Right lobe of liver (tissue), 6 donors: Measurements from ENCODE around the gene DDR2. TPM values are rescaled to one million over a fixed set of nuclear protein-coding genes. Genes with fewer than 3 reads are reported as not detected.
"Not testable (repeated sequence)": the region's sequence is repeated elsewhere in the genome, so short reads cannot be mapped to it uniquely, and the experiment has no call there.

Source experiments
- ATAC-seq, 4 donors: fragments of 200-7000 bp; cut with Tn5 transposase; one replicate each; pipeline ENCODE4 v1.9.1; 2020; ENCODE audit warnings: mild to moderate bottlenecking in 4 of 4, moderate library complexity in 4 of 4
- DNase-seq, 3 donors: peaks; one replicate each; pipeline ENCODE4 v3.0.0-alpha.2; 2020
- H3K27ac ChIP-seq, 3 donors: fragments of 200-600 bp; one replicate each; pipeline ENCODE4 v1.8.0; 2022
- H3K27me3 ChIP-seq, 2 donors: fragments of 200-600 bp; one replicate each; pipeline ENCODE4 v1.8.0; 2022
- H3K36me3 ChIP-seq, 4 donors: fragments of 200-600 bp; sonication (generic) in 1 of 4; one replicate each; pipeline versions ENCODE4 v1.5.1 to v1.8.0; 2017 to 2022; ENCODE audit warnings: control low read depth in 1 of 4
- H3K4me1 ChIP-seq, 4 donors: fragments of 200-600 bp; sonication (generic) in 1 of 4; one replicate each; pipeline versions ENCODE4 v1.5.1 to v1.8.0; 2017 to 2022; ENCODE audit warnings: control low read depth in 1 of 4
- H3K4me3 ChIP-seq, 3 donors: fragments of 200-600 bp; one replicate each; pipeline ENCODE4 v1.8.0; 2022
- H3K9me3 ChIP-seq, 4 donors: fragments of 200-600 bp; sonication (generic) in 1 of 4; one replicate each; pipeline versions ENCODE4 v1.5.1 to v1.8.0; 2017 to 2022; ENCODE audit warnings: control low read depth in 1 of 4
- CTCF ChIP-seq, 4 donors: fragments of 200-600 bp in 3 of 4; fragments of 450-650 bp in 1 of 4; IDR thresholded peaks; one replicate each; pipeline versions ENCODE4 v1.5.1 to v1.8.0; 2016 to 2022; ENCODE audit warnings: antibody characterized with exemption in 4 of 4, mild to moderate bottlenecking in 2 of 4
- POLR2A ChIP-seq: fragments of 450-650 bp; IDR thresholded peaks from one replicate; pipeline ENCODE4 v1.6.1; 2017; ENCODE audit warnings: antibody characterized with exemption, mild to moderate bottlenecking
- WGBS: methylation state at CpG from one replicate; pipeline ENCODE4 v1.1.6; 2018; ENCODE audit warnings: low coverage, low lambda C conversion rate; ENCODE audit not compliant: insufficient coverage; ENCODE audit errors: missing lambda C conversion rate; 5-methylcytosine and 5-hydroxymethylcytosine counted together
- intact Hi-C, 2 donors: fragments of 100-400 bp; cut with DNase I; formaldehyde crosslinking; loops; one replicate each; pipeline versions ENCODE4 v1.11.2 to v1.14.1; 2022
- total RNA-seq, 6 experiments: library from RNA; depleted of rRNA in 2 of 6; stranded (reverse); fragments of >200 nt in 2 of 6; fragmentation: NEBNext Ultra II Directional in 3 of 6; extraction: Animal tissue kit (Norgen Biotek cat#: 25700) in 3 of 6; gene quantifications; one replicate each; pipeline versions ENCODE4 v1.1.0 to v1.2.4, GENCODE V29; 2016 to 2023
- donor health status: DM: no; HTN: yes; CAD: no.
- donor health status: DM: no; HTN: no; CAD: no.
- donor health status: DM: no; HTN: no; CAD: no.
- donor health status: DM: no; HTN: yes; CAD: no.
- donor health status: DM: no; HTN: yes; CAD: no.

The DDR2 gene
- total RNA-seq, 6 experiments from 2014 or later: 2.7 to 4.7 (median 3.1) TPM

DNA sequence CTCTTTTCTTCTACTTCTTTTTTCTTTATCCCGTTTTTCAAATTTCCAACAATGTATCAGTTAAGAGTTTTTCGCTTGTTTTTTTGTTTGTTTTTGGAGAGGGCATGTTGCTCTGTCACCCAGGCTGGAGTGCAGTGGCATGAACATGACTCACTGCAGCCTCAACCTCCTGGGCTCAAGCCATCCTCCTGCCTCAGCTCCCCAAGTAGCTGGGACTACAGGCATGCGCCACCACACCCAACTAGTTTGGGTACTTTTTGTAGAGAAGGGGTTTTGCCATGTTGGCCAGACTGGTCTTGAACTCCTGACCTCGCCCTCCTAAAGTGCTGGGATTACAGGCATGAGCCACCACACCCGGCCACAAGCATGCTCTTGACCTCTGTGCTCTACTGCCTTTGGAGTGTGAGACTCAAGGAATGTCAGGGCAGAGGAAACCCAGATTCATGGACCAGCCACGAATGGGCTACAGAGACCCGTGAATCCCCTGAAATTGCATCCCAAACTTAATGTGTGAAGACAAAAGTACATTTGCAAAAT is 93.1 kb downstream of the DDR2 start:
- Histone ChIP-seq H3K27me3 (no peaks in the 10 kb centered on the region), H3K4me1 (no peaks in the 10 kb centered on the region), H3K4me3 (no peak overlapping the region), H3K36me3 (no peaks in the 10 kb centered on the region), H3K27ac (no peak overlapping the region), H3K9me3 (no peaks in the 10 kb centered on the region)
- 82% methylated on average over 7 of the region's 7 CpGs for WGBS
- intact Hi-C loops: no loop called here
- ATAC-seq: no peak
- TF ChIP-seq POLR2A: no peak
- TF ChIP-seq CTCF (IDR thresholded peaks at IDR 0.05): no peak
- no peak for DNase-seq

GRCh38 chr1:162726555-162726954 is 94.3 kb downstream of the DDR2 start:
- no peak overlapping the region for H3K27ac ChIP-seq
- no peak for TF ChIP-seq CTCF (IDR thresholded peaks at IDR 0.05)
- TF ChIP-seq POLR2A: no peak
- no peak for ATAC-seq
- intact Hi-C loops: no loop called here
- H3K36me3 ChIP-seq: no peaks in the 10 kb centered on the region
- no peaks in the 10 kb centered on the region for H3K27me3 ChIP-seq
- no peaks in the 10 kb centered on the region for H3K9me3 ChIP-seq
- WGBS: 87% methylated on average over 3 of the region's 3 CpGs
- H3K4me1 ChIP-seq: peaks cover 0 to under 1% (median 0%) of the 10 kb centered on the region in 4 donors
- no peak for DNase-seq
- no peak overlapping the region for H3K4me3 ChIP-seq

DNA sequence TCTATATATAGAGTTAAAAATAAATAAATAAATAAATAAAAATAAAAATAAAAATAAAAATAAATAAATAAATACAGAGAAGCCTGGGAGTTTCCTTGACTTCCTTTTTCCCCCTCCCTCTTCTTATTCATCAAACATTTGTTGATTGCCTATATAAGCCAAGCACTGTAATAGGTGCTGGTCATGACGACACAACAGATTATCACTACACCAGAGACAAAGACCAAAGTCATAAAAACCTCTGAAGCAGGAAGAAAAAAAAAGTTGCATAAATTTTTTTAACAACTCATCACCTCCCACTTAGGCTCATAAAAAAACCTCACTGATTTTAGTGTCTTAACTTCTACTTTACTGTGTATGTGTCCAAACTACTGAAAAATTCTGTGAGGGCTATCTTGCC is 95.2 kb downstream of the DDR2 start:
- intact Hi-C loops, H3K4me1 ChIP-seq, H3K4me3 ChIP-seq, H3K27me3 ChIP-seq, H3K9me3 ChIP-seq, DNase-seq, H3K27ac ChIP-seq, ATAC-seq, H3K36me3 ChIP-seq: not testable (repeated sequence)
- WGBS: no CpG with 5 or more reads among the region's 1 CpG

DNA sequence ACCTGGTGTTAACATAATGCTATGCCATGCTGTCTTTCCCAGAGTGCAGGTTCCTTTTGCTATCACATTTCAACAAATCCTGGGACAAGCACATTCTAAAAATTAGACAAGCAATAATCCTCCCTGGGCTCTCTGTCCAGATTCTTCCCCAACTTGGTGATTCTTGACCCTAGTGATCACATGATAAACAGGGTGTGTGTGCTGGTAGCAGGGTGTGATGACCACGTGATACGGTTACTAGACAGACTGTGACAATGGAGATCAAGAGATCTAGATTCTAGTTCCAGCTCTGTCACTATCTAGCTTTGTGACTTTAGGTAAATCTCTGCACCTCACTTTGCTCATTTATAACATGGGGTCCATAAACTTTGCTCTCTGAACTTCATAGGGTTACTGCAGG is 96.3 kb downstream of the DDR2 start:
- no peak for ATAC-seq
- DNase-seq: no peak
- Histone ChIP-seq H3K4me3 (no peak overlapping the region), H3K27me3 (no peaks in the 10 kb centered on the region), H3K4me1 (peaks cover 0 to 8% (median 0%) of the 10 kb centered on the region in 4 donors), H3K36me3 (no peaks in the 10 kb centered on the region), H3K9me3 (no peaks in the 10 kb centered on the region), H3K27ac (no peak overlapping the region)
- 29% methylated on average over 1 of the region's 2 CpGs for WGBS
- TF ChIP-seq CTCF (IDR thresholded peaks at IDR 0.05) (no peak), POLR2A (no peak)
- intact Hi-C loops: no loop called here

- H3K9me3 ChIP-seq, DNase-seq, intact Hi-C loops, ATAC-seq, H3K27ac ChIP-seq, H3K4me3 ChIP-seq, H3K4me1 ChIP-seq, H3K36me3 ChIP-seq, H3K27me3 ChIP-seq: not testable (repeated sequence)
- no CpG with 5 or more reads among the region's 1 CpG for WGBS
Observed at GRCh38 chr1:162729195-162729774, 97.0 kb downstream of the DDR2 start.
